ENCODE data around the gene MYPN.

The MYPN gene

GRCh38 chr10:68135922-68136792, 26.9 kb downstream of the MYPN start:
- peaks cover 33% of the 10 kb centered on the region for H3K4me1 ChIP-seq (ENCODE audit: control insufficient read depth, insufficient read depth, low read length)
- CTCF ChIA-PET, result interaction anchor here (1.0 kb wide), 1 partner anchor 16 kb away, joined by 3 read pairs; no protein-coding TSS in a partner anchor
- peak overlapping the region; percentile 31 for H3K27ac ChIP-seq (ENCODE audit: extremely low read depth, low read depth, low read length)
- no peak overlapping the region for H3K4me3 ChIP-seq (ENCODE audit: low read depth, low read length)
- no peaks in the 10 kb centered on the region for H3K36me3 ChIP-seq (ENCODE audit: control insufficient read depth in 2 of 2, insufficient read depth in 1 of 2, low read length in 2 of 2)
- H3K9me3 ChIP-seq (ENCODE audit: control insufficient read depth, insufficient read depth, low read depth, low read length), result no peaks in the 10 kb centered on the region
- POLR2A ChIA-PET, result no interaction called here
- TF ChIP-seq ZSCAN5A (tag by site-specific recombination; IDR thresholded peaks at IDR 0.05), result no peak
- 0 out of 2 replicates have a peak, but pooled peaks have one; percentile 63 for TF ChIP-seq ZNF394 (tag by site-specific recombination; IDR thresholded peaks at IDR 0.05; ENCODE audit: borderline replicate concordance)
- TF ChIP-seq ZNF292 (tag by site-specific recombination; IDR thresholded peaks at IDR 0.05; ENCODE audit: borderline replicate concordance, low read depth), result no peak
- TF ChIP-seq SP2 (tag by site-specific recombination; IDR thresholded peaks at IDR 0.05), result peak; percentile 12
- peak; percentile 56 for TF ChIP-seq FEZF1 (tag by site-specific recombination; IDR thresholded peaks at IDR 0.05)
- TF ChIP-seq SP7 (tag by site-specific recombination; IDR thresholded peaks at IDR 0.05), result peak; percentile 77; the same call in 1 of the 2 replicates
- peak; percentile 36; the same call in 1 of the 2 replicates for TF ChIP-seq ZNF76 (tag by site-specific recombination; IDR thresholded peaks at IDR 0.05; ENCODE audit: borderline replicate concordance, low read depth)
- TF ChIP-seq PRDM6 (tag by site-specific recombination; IDR thresholded peaks at IDR 0.05), result peak; percentile 85
- TF ChIP-seq ATF2 (tag by site-specific recombination; IDR thresholded peaks at IDR 0.05; ENCODE audit: low read depth), result peak; percentile 34; the same call in 1 of the 2 replicates
- no peak for TF ChIP-seq ZNF404 (tag by site-specific recombination; IDR thresholded peaks at IDR 0.05)
- no peak for TF ChIP-seq ZNF48 (tag by site-specific recombination; IDR thresholded peaks at IDR 0.05)
- no peak for TF ChIP-seq PRDM1 (tag by site-specific recombination; IDR thresholded peaks at IDR 0.05)
- TF ChIP-seq ZNF514 (tag by site-specific recombination; IDR thresholded peaks at IDR 0.05), result no peak
- TF ChIP-seq OSR2 (tag by site-specific recombination; IDR thresholded peaks at IDR 0.05), result peak; percentile 92
- peak; percentile 48; the same call in 1 of the 2 replicates for TF ChIP-seq ZBTB48 (tag by site-specific recombination; IDR thresholded peaks at IDR 0.05)
- TF ChIP-seq IKZF3 (tag by site-specific recombination; IDR thresholded peaks at IDR 0.05), result peak; percentile 21
- peak; percentile 7; the same call in 1 of the 2 replicates for TF ChIP-seq ZBTB1 (tag by site-specific recombination; IDR thresholded peaks at IDR 0.05)
- 0 out of 2 replicates have a peak, but pooled peaks have one; percentile 43 for TF ChIP-seq PATZ1 (tag by site-specific recombination; IDR thresholded peaks at IDR 0.05)
- TF ChIP-seq ZNF596 (tag by site-specific recombination; IDR thresholded peaks at IDR 0.05), result 0 out of 2 replicates have a peak, but pooled peaks have one; percentile 15
- peak; percentile 97 for TF ChIP-seq ZNF366 (tag by site-specific recombination; conservative IDR thresholded peaks at IDR 0.05)
- TF ChIP-seq ZNF280C (tag by site-specific recombination; IDR thresholded peaks at IDR 0.05), result no peak
- 0 out of 2 replicates have a peak, but pooled peaks have one; percentile 13 for TF ChIP-seq KLF1 (tag by site-specific recombination; IDR thresholded peaks at IDR 0.05)
- peak; percentile 93 for TF ChIP-seq ZNF600 (tag by site-specific recombination; IDR thresholded peaks at IDR 0.05)
- TF ChIP-seq ZNF324 (tag by site-specific recombination; IDR thresholded peaks at IDR 0.05), result peak; percentile 71; the same call in 1 of the 2 replicates
- TF ChIP-seq BCL6B (tag by site-specific recombination; IDR thresholded peaks at IDR 0.05), result peak; percentile 11; the same call in 1 of the 2 replicates
- peak; percentile 75 for TF ChIP-seq ZNF843 (tag by site-specific recombination; IDR thresholded peaks at IDR 0.05)
- no peak for TF ChIP-seq ZNF423 (tag by site-specific recombination; IDR thresholded peaks at IDR 0.05)
